ENCODE data around the gene ARHGAP26. TPM values are rescaled to one million over a fixed set of nuclear protein-coding genes. Genes with fewer than 3 reads are reported as not detected.

Gene ARHGAP26
- total RNA-seq, 4 donors from 2014 or later, result 11.1 to 36.1 (median 21.8) TPM

DNA sequence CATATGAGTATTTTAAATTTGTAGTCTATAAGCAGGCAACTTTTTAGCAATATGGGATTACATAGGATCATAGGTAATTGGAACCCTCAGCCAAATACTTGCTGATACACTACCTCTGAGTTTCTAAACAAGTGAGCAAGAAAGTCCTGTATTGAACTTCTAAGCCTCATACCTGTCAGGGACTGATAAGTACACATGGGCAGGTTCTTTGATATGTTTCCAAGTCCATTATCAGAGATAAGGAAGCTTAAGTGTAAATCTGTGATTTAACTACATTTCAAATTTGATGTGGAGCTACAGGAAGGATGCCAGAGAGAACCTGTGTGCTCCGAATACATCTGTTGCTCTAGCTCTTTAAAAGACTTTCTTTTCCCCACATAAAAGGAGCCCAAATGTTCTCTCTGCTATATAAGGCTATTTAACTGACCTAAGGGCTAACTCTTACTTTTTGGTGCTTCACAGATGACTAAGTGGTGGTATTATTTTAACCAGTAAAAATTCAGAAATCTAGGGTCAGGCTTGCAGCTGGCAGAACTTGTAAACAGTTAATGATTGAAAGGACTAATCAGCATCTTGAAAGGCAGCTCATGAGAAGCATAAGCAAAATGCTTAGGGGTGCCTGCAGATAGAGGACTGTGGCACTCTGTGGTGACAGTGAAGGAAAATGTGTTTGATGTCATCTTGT lies 404.7 kb downstream of the ARHGAP26 start:
- 62% methylated on average over 1 of the region's 1 CpG for WGBS

GRCh38 chr5:143176048-143176447 lies 405.9 kb downstream of the ARHGAP26 start:
- TF ChIP-seq POLR2A (IDR thresholded peaks at IDR 0.05) (no peak), CTCF (IDR thresholded peaks at IDR 0.05) (no peak), EP300 (IDR thresholded peaks at IDR 0.05) (no peak), POLR2AphosphoS5 (IDR thresholded peaks at IDR 0.05) (no peak)
- no peak for DNase-seq (ENCODE audit: low spot score in 2 of 2)
- Histone ChIP-seq H3K4me3 (no peak overlapping the region), H3K36me3 (no peaks in the 10 kb centered on the region), H3K4me1 (peaks cover 5% of the 10 kb centered on the region), H3K27ac (no peak overlapping the region), H3K27me3 (no peaks in the 10 kb centered on the region), H3K9me3 (no peaks in the 10 kb centered on the region)
- WGBS, result 82% methylated on average over 3 of the region's 3 CpGs

More for the DNA sequence above, 404.7 kb downstream of the ARHGAP26 start:
- H3K4me3 ChIP-seq, result no peak overlapping the region
- TF ChIP-seq POLR2A (IDR thresholded peaks at IDR 0.05) (no peak), EP300 (IDR thresholded peaks at IDR 0.05) (no peak), CTCF (IDR thresholded peaks at IDR 0.05) (no peak), POLR2AphosphoS5 (IDR thresholded peaks at IDR 0.05) (no peak)
- H3K9me3 ChIP-seq, result no peaks in the 10 kb centered on the region
- H3K36me3 ChIP-seq, result no peaks in the 10 kb centered on the region
- H3K4me1 ChIP-seq, result peaks cover 5% of the 10 kb centered on the region
- H3K27ac ChIP-seq, result no peak overlapping the region
- no peak for DNase-seq (ENCODE audit: low spot score in 2 of 2)
- H3K27me3 ChIP-seq, result no peaks in the 10 kb centered on the region

DNA sequence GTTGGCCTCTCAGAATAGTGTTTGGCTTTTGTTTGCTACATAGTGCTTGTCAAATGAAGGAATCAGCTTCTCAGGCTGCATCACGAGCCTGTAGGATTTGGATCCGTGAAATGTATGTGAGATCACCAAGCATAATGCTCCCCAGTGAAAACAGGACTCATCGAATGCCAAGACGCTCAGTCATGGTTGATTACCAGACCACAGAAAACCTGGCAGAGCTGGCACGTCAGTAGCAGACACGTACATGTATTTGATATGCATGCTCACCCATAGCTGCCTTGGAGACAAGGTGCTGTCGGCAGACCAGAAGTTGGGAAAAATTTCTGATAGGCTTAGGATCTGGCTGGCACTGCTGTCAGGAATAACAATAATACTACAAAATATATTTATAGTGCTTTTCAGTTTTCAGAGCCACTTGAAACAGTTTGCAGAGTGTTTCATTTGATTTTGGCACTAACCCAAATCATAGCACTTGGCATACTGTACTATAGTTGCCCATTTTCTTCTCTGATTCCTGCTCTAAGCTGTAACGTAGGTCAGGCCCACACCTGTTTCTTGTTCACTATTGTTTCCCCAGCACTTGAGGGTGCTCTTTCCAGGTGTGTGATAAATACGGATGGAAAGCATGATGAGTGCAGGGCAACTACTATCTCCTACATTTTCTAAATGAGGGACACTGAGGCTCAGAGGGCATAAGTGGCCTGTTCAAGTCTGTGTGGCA lies 407.2 kb downstream of the ARHGAP26 start:
- H3K4me3 ChIP-seq, result no peak overlapping the region
- H3K27ac ChIP-seq, result no peak overlapping the region
- WGBS, result 64% methylated on average over 9 of the region's 9 CpGs
- H3K9me3 ChIP-seq, result no peaks in the 10 kb centered on the region
- no peaks in the 10 kb centered on the region for H3K27me3 ChIP-seq
- TF ChIP-seq POLR2AphosphoS5 (IDR thresholded peaks at IDR 0.05) (no peak), CTCF (IDR thresholded peaks at IDR 0.05) (no peak), EP300 (IDR thresholded peaks at IDR 0.05) (no peak), POLR2A (IDR thresholded peaks at IDR 0.05) (no peak)
- H3K4me1 ChIP-seq, result peaks cover 8% of the 10 kb centered on the region
- no peak for DNase-seq (ENCODE audit: low spot score in 2 of 2)
- no peaks in the 10 kb centered on the region for H3K36me3 ChIP-seq

GRCh38 chr5:143179126-143179740 lies 409.1 kb downstream of the ARHGAP26 start:
- 100% methylated on average over 5 of the region's 6 CpGs for WGBS
- Histone ChIP-seq H3K36me3 (no peaks in the 10 kb centered on the region), H3K4me3 (no peak overlapping the region), H3K4me1 (peaks cover 20% of the 10 kb centered on the region), H3K9me3 (no peaks in the 10 kb centered on the region), H3K27ac (no peak overlapping the region), H3K27me3 (no peaks in the 10 kb centered on the region)
- DNase-seq (ENCODE audit: low spot score in 2 of 2), result no peak
- TF ChIP-seq CTCF (IDR thresholded peaks at IDR 0.05), result no peak
- TF ChIP-seq POLR2AphosphoS5 (IDR thresholded peaks at IDR 0.05), result no peak
- no peak for TF ChIP-seq POLR2A (IDR thresholded peaks at IDR 0.05)
- no peak for TF ChIP-seq EP300 (IDR thresholded peaks at IDR 0.05)

DNA sequence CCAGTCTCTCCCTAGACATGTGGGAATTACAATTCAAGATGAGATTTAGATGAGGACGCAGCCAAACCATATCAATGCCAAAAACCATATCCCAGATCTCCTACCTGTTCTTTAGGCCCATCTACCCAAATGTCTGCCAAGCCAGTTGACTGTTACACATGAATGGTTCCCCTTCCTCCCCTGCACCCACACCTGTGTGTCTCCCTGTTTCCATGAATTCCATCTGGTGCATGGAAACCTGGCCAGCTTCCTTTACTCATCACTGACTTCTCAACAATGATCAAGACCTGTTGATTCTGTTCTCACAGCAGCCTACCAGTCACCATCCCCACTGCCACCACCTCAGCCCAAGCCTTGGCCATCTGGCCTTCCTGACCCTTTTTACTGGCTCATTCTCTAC lies 410.6 kb downstream of the ARHGAP26 start:
- 94% methylated on average over 1 of the region's 1 CpG for WGBS
- no peak for TF ChIP-seq POLR2A (IDR thresholded peaks at IDR 0.05)
- no peak for TF ChIP-seq EP300 (IDR thresholded peaks at IDR 0.05)
- no peak for TF ChIP-seq POLR2AphosphoS5 (IDR thresholded peaks at IDR 0.05)
- no peak for TF ChIP-seq CTCF (IDR thresholded peaks at IDR 0.05)
- H3K4me3 ChIP-seq, result no peak overlapping the region
- H3K9me3 ChIP-seq, result no peaks in the 10 kb centered on the region
- H3K27me3 ChIP-seq, result no peaks in the 10 kb centered on the region
- peaks cover 24% of the 10 kb centered on the region for H3K4me1 ChIP-seq
- DNase-seq (ENCODE audit: low spot score in 2 of 2), result no peak
- H3K27ac ChIP-seq, result no peak overlapping the region
- no peaks in the 10 kb centered on the region for H3K36me3 ChIP-seq
